GM18505 (cell line): ENCODE data around the gene WWC2.
"Not testable (repeated sequence)": the region's sequence is repeated elsewhere in the genome, so short reads cannot be mapped to it uniquely, and the experiment has no call there.

Experiments used
- ATAC-seq: cut with Tn5 transposase; IDR thresholded peaks from one replicate; pipeline ENCODE4 v1.9.1; 2021; ENCODE audit not compliant: unreplicated experiment
- POLR2A ChIP-seq: IDR thresholded peaks from 4 replicates; pipeline ENCODE4 v1.6.1; 2011; ENCODE audit warnings: borderline replicate concordance; ENCODE audit not compliant: insufficient read depth, insufficient read length; ENCODE audit errors: extremely low read depth

Gene WWC2

GRCh38 chr4:183110244-183110643 is 11.2 kb downstream of the WWC2 start:
- TF ChIP-seq POLR2A: no peak

DNA sequence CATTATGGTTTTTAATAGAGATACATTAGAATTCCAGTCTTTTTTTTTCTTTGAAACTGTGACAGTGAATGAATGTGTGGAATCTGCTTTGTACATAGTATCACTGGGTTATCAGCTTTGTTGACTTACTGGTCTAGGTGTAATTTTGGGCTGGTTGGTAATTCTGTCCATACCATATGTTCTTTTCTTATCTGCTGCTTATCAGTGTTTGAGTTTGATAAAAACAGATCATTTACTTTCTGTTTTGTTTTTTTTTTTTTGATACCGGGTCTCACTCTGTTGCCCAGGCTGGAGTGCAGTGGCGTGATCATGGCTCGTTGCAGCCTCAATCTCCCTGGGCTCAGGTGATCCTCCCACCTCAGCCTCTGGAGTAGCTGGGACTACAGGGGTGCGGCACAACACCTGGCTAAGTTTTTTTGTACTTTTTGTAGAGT is 12.4 kb downstream of the WWC2 start:
- no peak for ATAC-seq
- TF ChIP-seq POLR2A: no peak

More at GRCh38 chr4:183110244-183110643, 11.2 kb downstream of the WWC2 start:
- ATAC-seq: no peak

- no peak for TF ChIP-seq POLR2A
- no peak for ATAC-seq
These were observed 19.1 kb downstream of the WWC2 start for GRCh38 chr4:183118141-183118540.

DNA sequence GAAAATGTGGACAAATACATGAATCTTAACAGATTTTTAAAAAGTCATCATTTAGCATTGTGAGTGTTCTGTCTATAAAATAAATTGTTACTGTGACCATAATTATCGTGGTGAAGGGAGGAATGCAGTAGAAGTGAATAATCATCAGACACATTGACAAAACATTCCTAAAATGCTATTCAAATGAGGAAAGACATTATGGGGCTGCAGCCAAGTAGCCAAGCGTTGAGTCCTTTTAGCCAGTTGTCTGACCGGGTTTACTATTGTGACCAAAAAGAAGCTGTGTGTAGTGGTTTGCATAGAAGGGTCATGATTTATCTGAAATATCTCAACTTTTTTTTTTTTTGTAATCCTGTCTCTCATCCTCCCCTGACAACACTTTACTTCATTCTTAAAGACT is 19.5 kb downstream of the WWC2 start:
- ATAC-seq: no peak
- TF ChIP-seq POLR2A: no peak

DNA sequence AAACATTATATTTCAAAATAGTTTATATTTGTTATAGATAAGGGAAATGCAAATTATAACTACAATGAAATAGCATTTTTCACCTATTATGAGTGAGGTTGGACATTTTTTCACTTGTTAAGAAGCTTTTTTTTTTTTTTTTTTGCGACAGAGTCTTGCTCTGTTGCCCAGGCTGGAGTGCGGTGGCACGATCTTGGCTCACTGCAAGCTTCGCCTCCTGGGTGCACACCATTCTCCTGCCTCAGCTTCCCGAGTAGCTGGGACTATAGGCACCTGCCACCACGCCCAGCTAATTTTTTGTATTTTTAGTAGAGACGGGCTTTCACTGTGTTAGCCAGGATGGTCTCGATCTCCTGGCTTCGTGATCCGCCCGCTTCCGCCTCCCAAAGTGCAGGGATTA is 22.6 kb downstream of the WWC2 start:
- not testable (repeated sequence) for ATAC-seq

DNA sequence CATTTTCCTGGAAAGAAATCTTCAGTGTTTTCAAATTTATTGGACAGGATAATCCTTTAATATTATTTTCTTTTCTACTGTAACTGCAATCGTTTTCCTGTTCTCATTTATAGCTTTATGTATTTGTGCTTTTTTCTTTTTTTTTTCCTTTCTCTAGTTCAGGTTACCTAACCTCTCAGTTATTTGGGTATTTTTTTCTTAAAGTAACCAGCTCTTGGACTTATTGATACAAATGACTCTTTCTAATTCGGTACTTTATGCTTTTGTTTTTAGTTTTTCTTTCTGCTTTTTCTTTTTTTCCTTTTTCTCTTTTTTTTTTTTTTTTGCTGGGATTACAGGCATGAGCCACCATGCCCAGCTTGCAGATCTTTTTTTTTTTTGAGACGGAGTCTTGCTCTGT is 25.2 kb downstream of the WWC2 start:
- TF ChIP-seq POLR2A: no peak
- ATAC-seq: no peak

DNA sequence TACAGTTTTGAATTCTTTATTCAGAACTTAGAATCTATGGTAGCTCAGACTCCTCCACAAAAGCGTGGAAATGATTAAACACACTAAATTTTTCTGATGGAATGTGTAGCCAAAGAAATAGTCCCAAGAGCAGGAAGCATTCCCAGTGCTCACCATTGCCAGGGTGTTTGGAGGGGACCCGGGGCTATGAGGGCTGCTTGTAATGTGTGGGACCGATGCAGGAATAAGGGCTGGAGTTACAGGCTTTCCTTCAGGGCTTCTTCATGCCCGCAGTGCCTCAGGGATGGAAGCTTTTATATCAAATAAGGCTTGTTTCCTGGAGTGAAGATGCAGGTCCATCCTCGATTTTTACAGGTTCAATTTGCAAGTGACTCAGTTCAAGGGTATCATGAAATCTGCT is 25.8 kb downstream of the WWC2 start:
- TF ChIP-seq POLR2A: no peak
- no peak for ATAC-seq

DNA sequence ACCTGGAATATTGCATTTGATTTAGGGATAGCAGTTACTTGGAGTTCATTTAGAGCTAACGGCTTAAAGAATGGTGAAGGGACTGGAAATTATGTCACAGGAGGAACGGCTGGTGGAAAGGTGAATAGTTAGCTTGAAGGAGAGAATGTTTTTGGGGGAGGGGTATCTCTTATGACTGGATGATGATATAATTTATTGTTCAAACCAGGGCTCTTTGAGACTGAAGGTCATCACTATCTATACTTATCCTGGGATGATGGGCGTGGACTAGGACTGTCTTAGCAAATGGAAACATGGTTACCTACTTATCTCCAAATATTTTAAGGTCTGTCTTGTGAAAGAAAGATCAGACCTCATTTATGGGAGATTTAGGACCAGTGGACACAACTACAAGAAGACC is 30.1 kb downstream of the WWC2 start:
- no peak for ATAC-seq

GRCh38 chr4:183129675-183130074 is 30.6 kb downstream of the WWC2 start:
- no peak for ATAC-seq
- no peak for TF ChIP-seq POLR2A

More for the DNA sequence above, 30.1 kb downstream of the WWC2 start:
- TF ChIP-seq POLR2A: no peak

GRCh38 chr4:183130328-183131155 is 31.5 kb downstream of the WWC2 start:
- no peak for TF ChIP-seq POLR2A
- ATAC-seq: no peak

GRCh38 chr4:183132081-183132480 is 33.0 kb downstream of the WWC2 start:
- TF ChIP-seq POLR2A: no peak
- no peak for ATAC-seq

DNA sequence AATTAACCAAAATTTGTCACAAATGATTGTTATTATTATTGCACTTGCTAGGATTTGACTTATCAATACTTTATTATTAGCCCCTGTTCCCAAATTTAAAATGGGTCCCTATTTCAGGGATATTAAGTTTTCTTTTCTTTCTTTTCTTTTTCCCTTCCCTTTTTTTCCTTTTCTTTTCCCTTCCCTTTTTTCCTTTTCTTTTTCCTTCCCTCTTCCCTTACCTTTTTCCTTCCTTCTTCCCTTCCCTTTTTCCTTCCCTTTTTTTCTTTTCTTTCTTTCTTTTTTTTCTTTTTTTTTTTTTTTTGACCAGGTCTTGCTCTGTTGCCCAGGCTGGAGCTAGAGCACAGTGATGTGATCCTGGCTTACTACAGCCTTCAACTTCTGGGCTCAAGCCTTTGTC is 33.8 kb downstream of the WWC2 start:
- no peak for TF ChIP-seq POLR2A
- ATAC-seq: no peak

GRCh38 chr4:183136855-183137254 is 37.8 kb downstream of the WWC2 start:
- TF ChIP-seq POLR2A: no peak
- ATAC-seq: no peak

DNA sequence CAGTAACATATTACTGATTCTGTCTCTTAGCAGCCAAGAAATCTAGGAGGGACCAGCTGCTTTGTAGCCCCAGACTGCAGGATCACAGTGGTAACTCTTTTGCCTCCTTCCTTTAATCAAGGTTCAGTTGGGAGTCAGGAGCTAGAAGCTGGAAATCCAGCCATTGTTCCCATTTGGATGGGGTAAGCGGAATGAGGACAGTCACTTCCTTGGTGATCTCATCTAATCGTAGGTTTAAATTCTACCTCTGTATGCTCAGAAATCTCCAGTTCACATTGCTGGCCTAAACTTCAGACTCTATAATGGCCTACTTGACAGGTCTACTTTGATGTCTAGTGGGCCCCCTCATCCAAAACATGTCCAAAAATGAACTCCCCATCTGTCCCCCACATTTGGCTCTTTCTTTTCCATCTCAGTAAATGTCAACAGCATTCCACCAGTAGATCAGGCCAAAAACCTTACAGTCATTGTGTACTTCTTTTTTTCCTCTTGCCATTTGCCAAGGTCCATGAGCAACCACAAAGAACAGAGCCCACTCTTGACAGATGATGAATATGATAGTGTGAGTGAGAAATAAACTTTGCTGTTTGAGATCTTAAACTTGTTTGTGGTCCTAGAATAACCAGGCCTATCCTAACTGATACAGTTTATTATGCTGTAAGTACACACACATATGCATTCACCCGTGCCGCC is 40.1 kb downstream of the WWC2 start:
- TF ChIP-seq POLR2A: no peak
- no peak for ATAC-seq
